GM06990 (cell line): ENCODE measurements around the gene GPC4.

ENCODE experiments used
- DNase-seq: peaks from one replicate; pipeline ENCODE4 v3.0.0-alpha.2; 2011; ENCODE audit not compliant: insufficient read length; ENCODE audit errors: extremely low read depth
- H3K27me3 ChIP-seq: replicated peaks from 2 replicates; pipeline ENCODE4 v1.6.0; 2011; ENCODE audit warnings: low read length; ENCODE audit not compliant: control insufficient read depth, insufficient read depth
- H3K36me3 ChIP-seq: 2 replicates; pipeline ENCODE4 v1.5.1; 2011; ENCODE audit warnings: low read length; ENCODE audit not compliant: control insufficient read depth, insufficient read depth
- H3K4me3 ChIP-seq: replicated peaks from 2 replicates; pipeline ENCODE4 v1.5.1; 2011; ENCODE audit warnings: low read depth, mild to moderate bottlenecking, control low read depth, low read length
- TF ChIP-seq, protein P1 (sequence below): IDR thresholded peaks from 2 replicates; pipeline ENCODE4 v1.5.1; 2011; ENCODE audit warnings: low read length, control low read depth, mild to moderate bottlenecking, inconsistent platforms; ENCODE audit not compliant: insufficient read depth, poor library complexity, severe bottlenecking

GPC4 gene

GRCh38 chrX:133302775-133303445 is 112.4 kb downstream of the GPC4 start:
- H3K36me3 ChIP-seq, result no peaks in the 10 kb centered on the region

DNA sequence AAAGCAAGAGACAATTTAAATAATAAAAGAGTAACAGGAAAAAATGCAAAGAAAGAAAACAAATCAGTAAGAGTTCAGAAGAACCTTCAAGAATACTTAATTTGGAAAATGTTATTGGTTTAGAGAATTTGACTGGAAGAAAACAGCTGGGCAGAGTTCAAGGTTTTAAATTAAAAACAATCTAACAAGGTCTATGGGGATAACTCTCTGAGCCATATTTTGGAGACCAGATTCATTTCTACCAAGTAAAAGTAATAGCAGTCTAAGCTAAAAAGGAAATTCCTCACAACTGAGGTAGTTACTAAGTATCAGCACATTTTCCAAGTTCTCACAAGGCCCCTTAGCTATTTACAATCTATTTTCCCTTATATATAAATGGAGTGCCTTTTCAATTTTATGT is 114.7 kb downstream of the GPC4 start:
- DNase-seq, result no peak
- Histone ChIP-seq H3K4me3 (no peak overlapping the region), H3K36me3 (no peaks in the 10 kb centered on the region), H3K27me3 (no peaks in the 10 kb centered on the region)
- TF ChIP-seq, protein P1, sequence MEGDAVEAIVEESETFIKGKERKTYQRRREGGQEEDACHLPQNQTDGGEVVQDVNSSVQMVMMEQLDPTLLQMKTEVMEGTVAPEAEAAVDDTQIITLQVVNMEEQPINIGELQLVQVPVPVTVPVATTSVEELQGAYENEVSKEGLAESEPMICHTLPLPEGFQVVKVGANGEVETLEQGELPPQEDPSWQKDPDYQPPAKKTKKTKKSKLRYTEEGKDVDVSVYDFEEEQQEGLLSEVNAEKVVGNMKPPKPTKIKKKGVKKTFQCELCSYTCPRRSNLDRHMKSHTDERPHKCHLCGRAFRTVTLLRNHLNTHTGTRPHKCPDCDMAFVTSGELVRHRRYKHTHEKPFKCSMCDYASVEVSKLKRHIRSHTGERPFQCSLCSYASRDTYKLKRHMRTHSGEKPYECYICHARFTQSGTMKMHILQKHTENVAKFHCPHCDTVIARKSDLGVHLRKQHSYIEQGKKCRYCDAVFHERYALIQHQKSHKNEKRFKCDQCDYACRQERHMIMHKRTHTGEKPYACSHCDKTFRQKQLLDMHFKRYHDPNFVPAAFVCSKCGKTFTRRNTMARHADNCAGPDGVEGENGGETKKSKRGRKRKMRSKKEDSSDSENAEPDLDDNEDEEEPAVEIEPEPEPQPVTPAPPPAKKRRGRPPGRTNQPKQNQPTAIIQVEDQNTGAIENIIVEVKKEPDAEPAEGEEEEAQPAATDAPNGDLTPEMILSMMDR, result no peak

More at GRCh38 chrX:133302775-133303445, 112.4 kb downstream of the GPC4 start:
- Histone ChIP-seq H3K4me3 (no peak overlapping the region), H3K27me3 (no peaks in the 10 kb centered on the region)
- TF ChIP-seq, protein P1, result no peak
- no peak for DNase-seq

GRCh38 chrX:133297284-133297683 is 118.0 kb downstream of the GPC4 start:
- Histone ChIP-seq H3K27me3 (no peaks in the 10 kb centered on the region; the same call in 1 of the 2 replicates), H3K36me3 (no peaks in the 10 kb centered on the region), H3K4me3 (no peak overlapping the region)
- DNase-seq, result no peak
- TF ChIP-seq, protein P1, result no peak

DNA sequence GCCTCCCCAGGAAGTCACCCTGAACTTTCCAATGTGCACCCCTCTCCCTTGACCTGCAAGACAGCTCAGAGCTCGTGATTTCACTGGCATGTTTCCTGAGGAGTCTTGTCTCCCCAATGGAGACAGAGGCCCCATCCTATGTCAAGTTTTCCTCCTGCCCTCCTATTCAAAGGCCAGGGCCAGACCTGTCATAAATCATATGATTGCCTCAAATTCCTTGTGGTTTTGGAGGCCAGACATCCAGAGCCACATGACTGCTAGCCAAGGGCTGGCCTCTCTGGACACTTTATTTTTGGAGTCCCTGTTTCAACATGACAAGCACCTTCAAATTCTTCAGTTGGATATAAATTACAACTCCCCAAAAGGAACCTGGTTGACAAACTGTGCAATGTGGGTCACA is 121.2 kb downstream of the GPC4 start:
- TF ChIP-seq, protein P1, result no peak
- no peaks in the 10 kb centered on the region for H3K36me3 ChIP-seq
- no peak for DNase-seq
- H3K27me3 ChIP-seq, result no peaks in the 10 kb centered on the region; the same call in 1 of the 2 replicates
- no peak overlapping the region for H3K4me3 ChIP-seq

DNA sequence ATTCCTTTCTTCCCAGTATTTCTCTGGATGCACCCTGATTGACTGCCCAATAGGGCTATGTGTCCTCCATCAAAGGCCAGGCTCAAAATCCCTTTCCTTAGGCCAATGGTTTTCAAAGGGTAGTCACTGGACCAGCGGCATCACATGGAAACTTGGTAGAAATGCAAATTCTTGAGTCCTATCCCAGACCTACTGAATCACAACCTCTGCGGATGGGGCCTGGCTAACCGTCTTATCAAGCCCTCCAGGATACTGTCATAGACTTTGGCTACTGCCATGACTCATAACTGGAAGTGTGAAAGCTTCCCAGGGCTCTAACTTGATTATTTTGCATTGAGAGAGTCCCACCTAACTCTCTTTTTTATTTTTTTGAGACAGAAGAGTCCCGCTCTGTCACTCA is 125.2 kb downstream of the GPC4 start:
- no peak for DNase-seq
- no peaks in the 10 kb centered on the region for H3K36me3 ChIP-seq
- TF ChIP-seq, protein P1, result no peak
- no peak overlapping the region for H3K4me3 ChIP-seq
- no peaks in the 10 kb centered on the region; the same call in 1 of the 2 replicates for H3K27me3 ChIP-seq

- TF ChIP-seq, protein P1, result no peak
- no peak overlapping the region for H3K4me3 ChIP-seq
- no peaks in the 10 kb centered on the region for H3K36me3 ChIP-seq
- no peak for DNase-seq
- H3K27me3 ChIP-seq, result no peaks in the 10 kb centered on the region
These were observed 127.4 kb downstream of the GPC4 start for GRCh38 chrX:133287860-133288259.
